Heart left ventricle (tissue), 13 donors: Measurements from ENCODE around the gene MIS12.

ENCODE experiments used
- POLR2A ChIP-seq, 2 donors: fragments of 450-650 bp; IDR thresholded peaks; one replicate each; pipeline ENCODE4 v1.6.1; 2017; ENCODE audit warnings: antibody characterized with exemption in 2 of 2, mild to moderate bottlenecking in 2 of 2, moderate library complexity in 2 of 2
- TF ChIP-seq, protein P1 (sequence below), 12 donors: fragments of 200-600 bp; sonication (generic) in 4 of 12; IDR thresholded peaks; one replicate each; pipeline versions ENCODE4 v1.5.0 to v1.8.0; 2018 to 2022; ENCODE audit warnings: antibody characterized with exemption in 12 of 12, mild to moderate bottlenecking in 5 of 12
- donor health status: ischemic (EF 13 %, LVEDD 7.1; RV severe dilation, severe dysfunction).
- donor health status: DM: no; HTN: yes; CAD: no.
- donor health status: DM: no; HTN: no; CAD: no.
- donor health status: ischemic (EF 25% LVEDD 6.9; RV normal size, moderate dysfunction).
- donor health status: ischemic (EF 25% LVEDD 5.7; RV mildly dilated, moderate dysfunction).
- donor health status: ischemic (EF 35%, LVEDD 5.7; RV mildly dilated, moderate dysfunction).
- donor health status: nonischemic (EF 11% LVEDD 7.7; RV severe dilation, severe dysfunction).
- donor health status: DM: yes; HTN: yes; CAD: no.
- donor health status: PGD.
- donor health status: ischemic (EF 29% LVEDD 5.4; RV normal size, mild dysfunction).
- donor health status: nonischemic (EF 23%, LVEDD 6.1; RV moderate dilation, normal function).

DNA sequence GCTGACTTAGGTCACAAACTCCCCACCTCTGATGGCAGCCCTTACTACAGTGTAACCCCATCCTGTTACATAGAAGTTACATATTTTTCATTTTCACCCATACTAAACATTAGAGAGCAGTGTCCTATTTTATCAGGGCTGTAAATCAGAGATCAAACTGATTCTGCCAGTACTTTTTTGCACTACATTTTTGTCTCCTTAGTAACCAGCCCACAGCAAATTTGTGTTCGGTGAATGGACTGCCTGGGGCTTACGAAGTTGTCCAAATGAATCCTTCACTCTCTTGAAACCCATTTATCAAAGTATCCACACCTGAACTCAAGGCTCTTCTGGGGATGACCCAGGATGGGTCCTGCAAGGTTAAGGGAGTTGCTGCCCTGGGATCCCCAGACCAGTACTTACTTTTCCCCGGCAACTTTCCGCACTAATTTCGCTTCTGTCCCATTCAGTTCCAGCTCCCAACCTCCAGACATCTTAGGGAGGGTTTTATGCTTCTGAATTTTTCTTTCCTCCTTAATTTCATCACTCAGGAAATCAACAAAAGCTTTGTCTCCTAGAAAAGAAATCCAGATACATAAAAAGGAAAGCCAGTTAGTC lies 48.5 kb upstream of the MIS12 start:
- TF ChIP-seq, protein P1, sequence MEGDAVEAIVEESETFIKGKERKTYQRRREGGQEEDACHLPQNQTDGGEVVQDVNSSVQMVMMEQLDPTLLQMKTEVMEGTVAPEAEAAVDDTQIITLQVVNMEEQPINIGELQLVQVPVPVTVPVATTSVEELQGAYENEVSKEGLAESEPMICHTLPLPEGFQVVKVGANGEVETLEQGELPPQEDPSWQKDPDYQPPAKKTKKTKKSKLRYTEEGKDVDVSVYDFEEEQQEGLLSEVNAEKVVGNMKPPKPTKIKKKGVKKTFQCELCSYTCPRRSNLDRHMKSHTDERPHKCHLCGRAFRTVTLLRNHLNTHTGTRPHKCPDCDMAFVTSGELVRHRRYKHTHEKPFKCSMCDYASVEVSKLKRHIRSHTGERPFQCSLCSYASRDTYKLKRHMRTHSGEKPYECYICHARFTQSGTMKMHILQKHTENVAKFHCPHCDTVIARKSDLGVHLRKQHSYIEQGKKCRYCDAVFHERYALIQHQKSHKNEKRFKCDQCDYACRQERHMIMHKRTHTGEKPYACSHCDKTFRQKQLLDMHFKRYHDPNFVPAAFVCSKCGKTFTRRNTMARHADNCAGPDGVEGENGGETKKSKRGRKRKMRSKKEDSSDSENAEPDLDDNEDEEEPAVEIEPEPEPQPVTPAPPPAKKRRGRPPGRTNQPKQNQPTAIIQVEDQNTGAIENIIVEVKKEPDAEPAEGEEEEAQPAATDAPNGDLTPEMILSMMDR (IDR thresholded peaks at IDR 0.05), result no peak
- no peak for TF ChIP-seq POLR2A (IDR thresholded peaks at IDR 0.05)
